GM19351 (cell line): Measurements from ENCODE around the gene ODC1.
"Not testable (repeated sequence)": the region's sequence is repeated elsewhere in the genome, so short reads cannot be mapped to it uniquely, and the experiment has no call there.

ENCODE experiments used
- ATAC-seq: cut with Tn5 transposase; IDR thresholded peaks from one replicate; pipeline ENCODE4 v1.9.1; 2021; ENCODE audit warnings: mild to moderate bottlenecking, moderate library complexity; ENCODE audit not compliant: unreplicated experiment

The ODC1 gene

DNA sequence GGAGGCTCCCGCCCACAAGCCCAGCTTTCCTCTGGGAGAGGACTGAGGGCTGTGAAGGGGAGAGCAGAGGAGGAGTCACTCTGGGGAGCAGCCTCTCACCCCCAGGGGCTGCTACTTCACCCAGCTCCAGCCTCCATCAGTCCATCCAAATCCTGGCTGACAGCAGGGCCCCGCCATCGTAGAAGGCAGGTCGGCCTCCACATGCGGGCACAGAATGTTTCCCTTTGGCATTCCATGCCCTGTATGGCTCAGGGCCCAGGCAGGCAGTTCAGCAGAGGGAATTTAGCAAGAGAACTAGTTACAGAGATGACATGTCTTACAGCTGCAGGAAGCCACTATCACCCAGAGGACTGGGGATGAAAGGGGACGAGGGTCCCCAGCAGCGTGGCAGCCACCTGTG is 6.4 kb upstream of the ODC1 start:
- no peak for ATAC-seq

DNA sequence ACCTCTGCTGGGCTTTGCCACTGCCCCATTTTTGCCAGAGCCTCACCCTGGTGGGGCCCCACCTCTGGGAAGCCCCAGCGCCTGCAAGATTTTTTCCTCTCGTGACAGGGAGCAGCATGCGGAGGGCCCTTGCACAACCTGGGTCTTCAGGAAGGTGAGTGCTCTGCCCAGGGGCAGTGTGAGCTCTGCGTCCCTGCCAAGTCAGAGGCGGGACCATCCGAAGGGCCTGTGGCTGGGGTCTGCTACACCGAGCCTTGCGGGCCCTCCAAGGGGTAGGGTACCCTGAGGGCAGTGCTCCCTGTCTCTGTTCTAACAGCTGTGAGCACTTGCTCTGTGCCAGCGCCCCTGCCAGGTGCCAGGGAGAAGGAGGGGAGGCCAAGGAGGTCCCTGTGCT is 5.8 kb upstream of the ODC1 start:
- ATAC-seq = no peak

DNA sequence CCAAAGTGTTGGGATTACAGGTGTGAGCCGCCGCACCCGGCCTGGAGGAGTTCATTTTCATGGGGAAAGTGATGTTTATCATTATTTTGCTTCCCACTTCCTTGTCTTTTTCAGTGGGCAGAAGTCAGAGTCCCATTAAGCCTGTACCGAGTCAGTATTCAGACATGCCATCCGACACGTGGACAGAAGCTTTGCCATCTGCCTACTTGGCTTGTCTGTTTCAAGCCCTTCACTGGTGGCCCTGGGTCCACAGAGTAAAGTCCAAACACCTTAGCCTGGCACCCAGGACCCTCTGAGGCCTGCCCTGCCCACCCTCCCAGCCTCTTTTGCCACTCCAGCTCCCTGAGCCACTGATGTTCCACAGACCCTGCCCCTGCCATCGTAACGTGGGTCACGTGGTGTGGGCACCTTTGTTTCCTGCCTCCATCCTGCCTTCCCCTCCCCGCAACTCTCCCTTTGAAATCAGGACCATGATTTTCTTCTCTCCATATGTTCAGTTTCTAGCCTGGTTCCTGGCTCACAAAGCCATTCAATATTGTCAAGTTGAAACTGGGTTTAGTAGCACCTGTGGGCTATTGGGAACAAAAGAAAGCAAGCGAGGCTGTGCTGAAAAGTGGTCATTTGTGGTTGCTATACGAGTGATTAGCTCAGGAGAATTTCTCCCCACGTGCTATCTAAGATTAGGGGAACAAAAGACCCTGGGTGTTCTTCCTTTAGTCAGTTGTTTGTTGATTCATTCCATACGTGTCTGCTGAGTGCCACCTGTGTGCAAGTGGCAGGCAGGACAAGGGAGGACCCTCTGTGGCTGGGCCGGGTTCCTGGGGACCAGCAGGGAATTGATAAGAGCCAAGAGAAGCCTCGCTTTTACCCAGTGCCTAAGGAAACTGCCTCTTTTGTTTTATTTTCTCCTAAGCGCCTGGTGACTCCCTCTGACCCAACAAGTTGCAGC is 5.1 kb upstream of the ODC1 start:
- no peak for ATAC-seq

DNA sequence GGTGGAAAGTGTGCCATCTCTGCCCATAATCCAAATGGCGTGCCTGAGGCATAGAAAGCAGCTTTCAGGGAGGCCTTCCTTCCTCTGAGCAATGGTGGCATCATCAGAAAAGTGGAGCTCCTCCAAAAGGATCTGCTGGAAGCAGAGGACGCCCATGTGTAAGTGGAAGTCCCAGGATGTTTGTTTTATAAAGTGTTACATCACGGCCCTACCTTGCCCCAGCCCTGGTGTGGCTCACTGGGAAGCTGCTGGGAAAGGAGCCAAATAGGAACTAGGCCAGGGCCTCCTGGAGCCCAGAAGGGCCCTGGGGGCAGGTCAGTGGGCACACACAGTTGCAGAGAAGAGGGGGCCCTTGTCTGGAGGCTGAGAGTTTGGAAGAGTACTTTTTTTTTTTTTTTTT is 4.2 kb upstream of the ODC1 start:
- no peak for ATAC-seq

DNA sequence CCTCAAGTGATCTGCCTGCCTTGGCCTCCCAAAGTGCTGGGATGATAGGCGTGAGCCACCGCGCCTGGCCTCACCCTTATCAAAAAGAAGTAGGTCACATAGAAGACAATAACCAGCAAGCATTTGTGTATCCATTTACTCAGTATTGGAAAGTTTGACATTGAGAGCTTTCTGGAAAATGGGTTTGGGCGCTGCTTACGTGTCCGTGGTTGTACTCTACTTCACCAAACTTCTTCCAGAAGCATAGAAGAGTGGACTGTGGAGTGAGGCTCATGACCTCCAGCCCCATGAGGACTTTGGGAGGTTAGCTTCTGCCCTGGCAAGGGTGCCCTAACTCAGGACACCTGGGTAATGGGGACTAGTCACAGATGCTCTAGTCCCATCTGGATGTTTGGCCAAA is 3.7 kb upstream of the ODC1 start:
- ATAC-seq = no peak

DNA sequence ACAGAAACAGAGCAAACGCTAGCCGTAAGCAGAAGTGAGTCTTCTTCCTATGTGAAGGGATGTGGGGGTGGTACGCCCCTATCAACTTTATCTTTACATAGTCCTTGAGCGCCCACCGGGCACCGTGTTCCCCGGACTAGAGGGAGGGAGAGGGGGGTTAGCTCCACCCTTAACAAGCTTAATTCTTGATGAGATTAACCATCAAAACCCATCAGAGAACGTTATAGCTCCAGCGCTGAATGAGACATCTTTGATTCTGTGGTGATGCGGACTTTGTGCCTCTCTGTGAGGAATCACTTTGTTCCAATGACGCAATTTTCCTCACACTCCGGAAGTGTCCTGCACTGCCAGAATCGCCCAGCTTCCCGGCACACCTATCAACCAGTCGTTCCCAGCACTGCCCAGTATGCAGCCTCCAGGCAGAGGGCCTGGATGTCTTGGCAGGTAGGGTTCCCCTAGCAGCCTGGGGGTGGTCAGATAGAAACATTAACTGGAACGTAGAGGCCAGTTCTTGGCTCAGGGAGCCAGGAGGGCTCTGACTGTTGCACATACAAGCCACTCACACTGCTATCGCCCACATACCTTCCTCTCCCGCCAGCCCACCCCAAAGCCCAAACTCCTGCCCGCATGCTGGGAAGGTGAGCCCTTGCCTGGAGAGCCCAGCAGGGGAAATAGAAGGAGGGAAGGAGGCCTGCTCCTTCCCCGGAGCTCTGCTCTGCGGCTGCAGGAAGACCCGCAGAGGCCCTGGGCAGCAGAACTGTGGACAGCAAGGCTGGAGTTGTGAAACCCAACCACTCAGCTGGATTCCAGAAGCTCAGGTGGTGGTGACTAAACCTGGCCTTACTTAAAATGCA is 1.9 kb upstream of the ODC1 start:
- no peak for ATAC-seq

DNA sequence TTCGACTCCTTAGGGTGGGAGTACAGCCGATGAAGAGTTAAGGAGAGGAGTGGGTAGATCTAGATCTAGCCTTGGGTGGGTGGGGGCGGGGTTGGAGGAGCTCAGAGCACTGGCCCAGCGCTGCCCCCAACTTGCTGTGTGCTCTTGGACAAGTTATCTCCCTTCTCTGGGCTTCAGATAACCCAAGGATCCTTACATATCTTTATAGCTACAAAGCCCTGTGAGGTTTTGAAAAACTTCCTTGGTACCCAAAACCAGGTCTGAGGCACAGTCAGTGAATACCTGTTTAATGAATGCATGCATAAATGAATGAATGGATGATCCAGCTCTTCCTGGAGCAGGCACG is 1.3 kb upstream of the ODC1 start:
- ATAC-seq = no peak

DNA sequence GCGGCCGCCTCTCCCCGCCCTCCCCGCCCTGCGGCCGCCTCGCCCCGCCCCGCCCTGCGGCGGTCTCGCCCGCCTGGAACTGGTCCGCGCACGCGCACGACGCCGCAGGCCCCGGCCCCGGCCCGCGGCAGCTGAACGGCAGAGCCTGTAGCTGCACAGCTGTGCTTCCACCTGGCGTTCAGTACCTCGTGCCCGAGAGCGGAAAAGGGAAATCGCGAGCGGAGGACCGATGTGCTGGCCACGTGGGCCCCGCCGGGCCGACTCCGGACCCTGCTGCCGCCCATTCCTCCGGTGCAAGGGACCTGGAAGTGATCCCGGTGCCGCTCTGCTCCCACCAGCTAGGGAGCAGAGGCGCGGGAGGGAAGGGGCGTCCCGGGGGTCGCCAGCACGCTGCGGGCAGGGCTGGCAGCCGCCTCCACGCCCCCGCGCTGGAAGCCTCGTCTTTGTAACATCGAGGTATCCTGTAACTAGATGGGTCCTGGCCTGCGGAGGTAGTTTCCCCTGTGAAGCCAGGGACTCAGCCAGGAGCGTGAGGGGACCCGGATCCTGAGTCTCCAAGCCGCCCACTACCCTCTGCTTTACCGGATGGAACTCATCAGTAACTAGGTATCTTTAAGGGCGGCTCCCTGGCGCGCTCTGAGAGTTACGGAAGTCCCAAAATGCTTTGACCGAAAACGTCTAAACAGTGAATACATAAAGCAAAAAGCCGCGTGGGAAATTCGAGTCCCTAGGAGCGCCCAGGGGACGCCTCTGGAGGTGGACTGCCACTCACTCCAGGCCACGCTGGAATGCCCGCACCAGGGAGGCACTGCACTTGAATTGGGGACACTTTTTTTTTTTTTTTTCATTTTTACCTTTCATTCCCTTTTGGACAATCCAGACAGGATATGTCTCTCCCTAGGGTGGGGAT is 704 bp upstream of the ODC1 start:
- ATAC-seq = peak; percentile 59

DNA sequence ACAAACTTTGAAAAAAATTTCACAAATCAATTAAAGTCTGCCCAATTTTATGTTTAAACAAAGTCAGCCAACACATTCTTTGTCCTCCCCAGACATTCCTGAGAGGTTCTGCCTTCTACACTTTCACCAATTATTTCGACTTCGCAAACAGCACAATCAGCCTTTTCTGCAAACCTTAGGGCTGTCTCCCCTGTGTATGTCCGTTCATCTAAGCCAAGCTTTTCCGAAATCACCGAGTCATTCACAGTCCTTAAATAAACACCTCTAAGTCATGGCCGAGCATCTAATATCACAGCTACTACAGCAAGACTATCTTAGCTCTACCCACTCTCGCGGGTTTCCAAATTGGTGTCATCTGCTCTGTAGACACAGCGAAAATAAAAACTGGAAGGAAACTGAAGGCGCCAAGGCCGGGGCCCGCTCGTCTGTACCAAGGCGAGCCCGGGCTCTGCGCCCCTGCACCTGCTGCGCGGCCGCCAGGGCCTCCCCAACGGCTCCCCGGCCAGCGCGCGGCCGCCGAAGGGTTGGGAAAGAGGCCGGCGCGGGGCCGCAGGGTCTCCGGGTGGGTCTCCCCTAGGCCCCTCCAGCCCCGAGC is 730 bp downstream of the ODC1 start:
- peak; percentile 23 for ATAC-seq

DNA sequence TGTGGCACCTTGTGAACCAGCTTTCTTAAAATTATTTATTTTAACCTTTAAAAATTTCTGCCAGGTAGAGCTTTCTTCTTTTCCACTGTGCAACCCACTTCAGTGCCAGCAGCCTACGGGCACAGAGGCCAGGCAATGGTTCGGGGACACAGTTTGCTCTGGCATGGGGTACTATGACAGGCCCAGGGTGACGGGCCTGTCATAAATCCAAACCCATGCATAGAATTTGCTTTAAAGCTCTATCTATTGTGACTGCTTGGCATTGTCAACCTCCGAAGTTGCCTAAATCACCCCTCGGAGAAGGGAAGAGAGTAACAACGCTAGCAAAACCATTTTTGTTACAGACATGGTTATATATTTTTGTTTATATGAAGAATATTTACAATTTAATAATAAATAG is 1.5 kb downstream of the ODC1 start:
- ATAC-seq = no peak

DNA sequence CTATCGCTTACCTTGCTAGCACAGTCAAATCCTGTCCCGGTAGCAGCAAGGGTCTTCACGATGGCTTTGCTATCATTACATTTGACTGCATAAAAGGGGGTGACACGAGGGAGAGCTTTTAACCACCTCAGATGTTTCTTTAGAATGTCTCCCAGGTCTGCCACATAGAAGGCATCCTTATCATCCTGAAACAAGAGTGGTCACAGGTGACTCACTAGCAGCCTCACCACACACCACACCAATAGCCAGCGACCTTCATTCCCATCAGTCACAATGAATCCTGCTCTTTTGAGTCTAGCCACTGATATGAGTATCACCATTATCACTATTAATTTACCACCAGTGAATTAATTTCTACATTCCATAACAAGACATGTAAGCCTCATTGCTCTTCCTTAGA is 3.7 kb downstream of the ODC1 start:
- no peak for ATAC-seq

DNA sequence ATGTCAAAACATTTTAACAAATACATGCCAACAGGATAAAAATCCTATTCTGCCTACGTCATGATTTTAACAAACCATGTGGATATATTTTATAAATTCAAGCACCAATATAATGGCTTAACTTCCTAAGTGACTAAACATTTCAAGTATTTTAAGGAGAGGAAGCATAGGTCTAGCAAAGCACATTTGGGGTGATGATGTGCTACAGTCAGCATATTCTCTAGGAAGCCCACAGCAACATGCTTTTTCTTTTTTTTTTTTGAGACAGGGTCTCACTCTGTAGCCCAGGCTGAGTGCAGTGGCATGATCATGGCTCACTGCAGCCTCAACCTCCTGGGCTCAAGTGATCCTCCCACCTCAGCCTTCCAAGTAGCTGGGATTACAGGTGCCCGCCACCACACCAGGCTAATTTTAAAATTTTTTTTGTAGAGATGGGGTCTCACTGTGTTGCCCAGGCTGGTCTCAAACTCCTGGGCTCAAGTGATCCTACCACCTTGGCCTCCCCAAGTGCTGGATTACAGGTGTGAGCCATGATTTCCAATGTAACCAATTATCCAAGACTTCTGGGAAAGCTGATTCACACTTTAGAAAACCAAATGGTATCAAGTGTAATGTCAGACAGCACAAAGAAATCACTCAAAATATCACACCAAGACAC is 5.5 kb downstream of the ODC1 start:
- not testable (repeated sequence) for ATAC-seq

DNA sequence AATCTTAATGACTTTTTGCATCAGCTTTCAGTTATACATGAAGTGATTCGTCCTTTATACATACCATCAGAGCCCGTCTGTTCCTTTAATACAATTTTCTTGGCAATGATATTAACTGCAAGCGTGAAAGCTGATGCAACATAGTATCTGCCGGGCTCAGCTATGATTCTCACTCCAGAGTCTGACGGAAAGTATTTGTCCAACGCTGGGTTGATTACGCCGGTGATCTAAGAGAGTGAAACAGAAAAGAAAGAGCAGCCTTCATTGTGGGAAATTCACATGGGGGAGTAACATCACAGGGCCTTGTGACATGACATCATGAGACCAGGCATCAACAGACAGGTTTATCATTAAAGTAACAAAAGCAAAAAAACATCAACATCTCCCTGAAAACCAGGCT is 6.2 kb downstream of the ODC1 start:
- no peak for ATAC-seq

DNA sequence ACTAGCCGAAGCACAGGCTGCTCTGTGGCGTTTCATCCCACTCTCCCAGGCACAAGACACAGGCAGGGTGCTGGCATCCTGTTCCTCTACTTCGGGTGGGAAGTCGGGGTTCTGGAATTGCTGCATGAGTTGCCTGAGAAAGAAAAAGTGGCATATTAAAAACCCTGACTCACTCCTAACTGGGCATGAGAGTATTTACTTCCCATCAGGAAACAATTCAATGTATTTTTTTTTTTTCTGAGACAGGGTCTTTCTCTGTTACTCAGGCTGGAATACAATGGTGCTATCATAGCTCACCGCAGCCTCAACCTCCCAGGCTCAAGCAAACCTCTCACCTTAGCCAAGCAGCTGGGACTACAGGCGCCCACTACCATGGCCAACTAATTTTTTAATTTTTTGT is 7.4 kb downstream of the ODC1 start:
- ATAC-seq = no peak

DNA sequence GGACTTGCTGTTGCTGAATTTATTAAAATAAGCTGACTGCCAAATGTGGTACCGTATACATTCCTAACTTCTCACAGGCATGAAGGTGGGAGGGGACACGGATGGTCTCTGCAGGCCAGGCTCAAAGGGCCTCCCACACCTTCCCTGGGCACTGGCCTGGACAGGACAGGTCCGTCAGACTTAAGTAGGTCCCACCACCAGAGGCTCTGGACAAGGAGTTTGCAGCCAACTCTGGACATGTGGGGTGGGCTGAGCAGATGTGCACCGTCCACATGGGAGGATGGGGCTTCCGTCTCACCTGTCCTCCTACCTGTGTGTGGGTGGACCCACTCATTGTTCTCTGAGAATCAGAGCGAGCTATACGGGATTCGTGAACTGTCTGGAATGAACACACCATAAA is 8.2 kb downstream of the ODC1 start:
- no peak for ATAC-seq

DNA sequence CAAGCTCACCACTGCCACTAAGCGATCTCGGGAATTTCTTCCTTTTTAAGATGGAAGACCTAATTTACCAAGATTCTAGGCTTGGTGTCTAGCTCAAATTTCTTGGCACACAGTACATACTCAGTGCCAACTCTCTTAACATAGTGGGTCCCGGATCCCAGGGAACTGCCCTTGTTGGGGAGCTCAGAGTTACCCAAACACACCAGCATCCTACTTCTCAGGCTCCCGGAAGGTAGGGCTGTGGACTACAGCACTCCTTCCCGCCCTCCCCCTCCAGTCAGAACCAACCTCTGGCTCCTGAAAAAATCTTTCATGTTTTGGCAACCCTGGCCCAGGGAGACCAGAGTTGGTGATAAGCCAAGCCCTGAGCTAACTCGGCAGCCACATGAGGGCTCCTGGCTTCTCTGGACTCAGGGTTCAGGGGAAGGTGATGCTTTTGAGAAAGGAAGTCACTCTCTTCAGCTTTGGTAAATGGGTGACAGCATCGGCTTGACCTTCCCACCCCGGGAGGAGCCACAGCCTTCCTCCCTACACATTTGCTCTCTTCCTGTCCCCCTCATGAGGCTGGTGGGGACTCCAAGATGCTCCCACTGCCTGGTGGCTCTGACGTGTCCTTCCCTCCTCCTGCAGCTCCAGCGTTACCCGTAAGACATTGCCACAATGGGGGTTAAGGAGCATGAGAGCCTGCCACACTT is 8.8 kb downstream of the ODC1 start:
- no peak for ATAC-seq

DNA sequence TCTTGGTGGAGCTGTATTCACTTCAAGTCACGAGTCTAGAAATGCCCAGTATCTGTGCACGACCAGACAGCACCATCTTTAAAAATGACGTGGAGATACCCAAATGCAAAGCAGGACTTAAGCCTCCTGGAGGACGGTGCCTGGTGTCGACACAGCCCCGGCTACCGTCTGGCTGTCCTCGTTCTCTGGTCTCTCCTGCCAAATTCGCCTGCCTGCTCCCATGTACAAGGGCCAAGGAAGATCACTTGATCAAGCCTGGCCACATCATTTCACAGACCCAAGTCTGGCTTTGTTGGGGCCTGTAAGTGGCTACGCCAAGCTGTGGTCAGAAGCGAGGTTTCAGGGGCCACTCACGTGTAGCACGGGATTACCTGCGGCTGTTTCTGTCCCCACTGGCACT is 9.4 kb downstream of the ODC1 start:
- no peak for ATAC-seq

DNA sequence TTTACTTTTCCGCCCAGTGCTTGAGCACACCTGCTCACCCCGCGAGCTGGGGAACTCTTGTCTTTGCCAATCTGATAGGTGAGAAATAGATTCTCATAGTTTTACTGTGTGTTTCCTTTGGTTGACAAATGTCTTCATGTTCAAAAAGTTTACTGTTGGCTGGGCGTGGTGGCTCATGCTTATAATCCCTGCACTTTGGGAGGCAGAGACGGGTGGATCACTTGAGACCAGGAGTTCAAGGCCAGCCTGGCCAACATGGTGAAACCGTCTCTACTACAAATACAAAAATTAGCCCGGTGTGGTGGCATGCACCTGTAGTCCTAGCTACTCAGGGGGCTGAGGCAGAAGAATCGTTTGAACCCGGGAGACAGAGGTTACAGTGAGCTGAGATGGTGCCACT is 10.3 kb downstream of the ODC1 start:
- no peak for ATAC-seq

DNA sequence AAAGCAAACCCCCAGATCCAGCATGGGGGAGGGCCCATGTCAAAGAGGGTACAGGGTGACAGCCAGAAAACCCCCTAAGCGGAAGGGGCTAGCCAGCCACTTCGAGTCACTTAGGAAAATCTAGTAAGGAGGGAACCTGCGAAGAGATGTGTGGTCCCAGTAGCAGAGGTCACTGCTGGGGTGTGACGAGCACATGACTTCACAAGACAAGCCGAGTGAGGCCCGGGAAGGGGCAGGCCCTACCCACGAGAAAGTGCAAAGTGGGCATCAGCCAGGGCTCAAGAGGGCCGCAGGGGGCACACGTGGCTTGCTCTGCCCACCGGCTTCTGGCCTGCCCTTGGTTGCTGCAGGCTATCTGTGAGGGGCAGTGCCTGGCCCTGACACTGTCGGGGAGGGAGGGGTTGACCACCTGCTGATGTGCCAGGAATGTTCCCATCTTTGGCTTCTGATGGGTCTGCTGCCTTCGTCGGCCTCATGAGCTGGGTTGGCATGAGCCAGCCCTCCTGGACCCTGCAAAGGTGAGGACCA is 11.5 kb downstream of the ODC1 start:
- ATAC-seq = no peak
